RWPE1 (cell line): ENCODE data around the gene TMEM132C.

Source experiments
- CTCF ChIA-PET: fragments of 350-600 bp; sonication (Branson Sonifier 250); formaldehyde crosslinking; extraction: SDS; loops from one replicate; lab custom pipeline; 2021; lab: Yijun Ruan, JAX
- POLR2A ChIA-PET: fragments of 400-600 bp; formaldehyde crosslinking; extraction: SDS; loops from one replicate; lab custom pipeline; 2020; ENCODE audit warnings: antibody characterized with exemption; ENCODE audit not compliant: low non-redundant PET; lab: Yijun Ruan, JAX
- DNase-seq: peaks from one replicate; pipeline ENCODE4 v3.0.0; 2012; ENCODE audit warnings: low spot score
- H3K27ac ChIP-seq: fragments of 450-650 bp; 2 replicates; pipeline ENCODE4 v1.5.1; 2017
- TF ChIP-seq, protein P1 (sequence below): fragments of 450-650 bp; conservative IDR thresholded peaks from 2 replicates; pipeline ENCODE4 v1.5.1; 2017; ENCODE audit warnings: low read depth, mild to moderate bottlenecking

The TMEM132C gene

DNA sequence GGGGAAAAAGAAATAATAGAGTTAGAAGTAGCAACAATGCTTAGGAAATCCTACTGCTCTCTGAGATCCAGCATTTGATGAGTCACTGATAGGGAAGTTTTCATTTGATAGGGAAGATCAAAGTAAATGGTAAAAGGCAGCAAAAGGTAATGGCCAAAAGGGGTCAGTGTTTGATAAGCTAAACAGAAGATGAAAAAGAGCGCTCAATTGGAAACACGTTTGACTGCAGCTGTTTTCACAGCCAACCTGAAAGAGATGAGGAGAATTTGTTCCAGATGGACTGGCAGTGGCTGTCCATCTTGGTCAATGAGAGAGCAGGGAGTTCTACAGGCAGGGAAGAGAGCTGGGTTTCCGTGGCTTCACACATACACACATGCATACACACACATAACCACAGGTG, 264.2 kb downstream of the TMEM132C start:
- TF ChIP-seq, protein P1, sequence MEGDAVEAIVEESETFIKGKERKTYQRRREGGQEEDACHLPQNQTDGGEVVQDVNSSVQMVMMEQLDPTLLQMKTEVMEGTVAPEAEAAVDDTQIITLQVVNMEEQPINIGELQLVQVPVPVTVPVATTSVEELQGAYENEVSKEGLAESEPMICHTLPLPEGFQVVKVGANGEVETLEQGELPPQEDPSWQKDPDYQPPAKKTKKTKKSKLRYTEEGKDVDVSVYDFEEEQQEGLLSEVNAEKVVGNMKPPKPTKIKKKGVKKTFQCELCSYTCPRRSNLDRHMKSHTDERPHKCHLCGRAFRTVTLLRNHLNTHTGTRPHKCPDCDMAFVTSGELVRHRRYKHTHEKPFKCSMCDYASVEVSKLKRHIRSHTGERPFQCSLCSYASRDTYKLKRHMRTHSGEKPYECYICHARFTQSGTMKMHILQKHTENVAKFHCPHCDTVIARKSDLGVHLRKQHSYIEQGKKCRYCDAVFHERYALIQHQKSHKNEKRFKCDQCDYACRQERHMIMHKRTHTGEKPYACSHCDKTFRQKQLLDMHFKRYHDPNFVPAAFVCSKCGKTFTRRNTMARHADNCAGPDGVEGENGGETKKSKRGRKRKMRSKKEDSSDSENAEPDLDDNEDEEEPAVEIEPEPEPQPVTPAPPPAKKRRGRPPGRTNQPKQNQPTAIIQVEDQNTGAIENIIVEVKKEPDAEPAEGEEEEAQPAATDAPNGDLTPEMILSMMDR = no peak
- POLR2A ChIA-PET = no interaction called here
- DNase-seq = no peak
- H3K27ac ChIP-seq = no peak overlapping the region
- CTCF ChIA-PET = interaction anchor here (0.6 kb wide), 1 partner anchor 852 kb away, joined by 3 read pairs; no protein-coding TSS in a partner anchor

DNA sequence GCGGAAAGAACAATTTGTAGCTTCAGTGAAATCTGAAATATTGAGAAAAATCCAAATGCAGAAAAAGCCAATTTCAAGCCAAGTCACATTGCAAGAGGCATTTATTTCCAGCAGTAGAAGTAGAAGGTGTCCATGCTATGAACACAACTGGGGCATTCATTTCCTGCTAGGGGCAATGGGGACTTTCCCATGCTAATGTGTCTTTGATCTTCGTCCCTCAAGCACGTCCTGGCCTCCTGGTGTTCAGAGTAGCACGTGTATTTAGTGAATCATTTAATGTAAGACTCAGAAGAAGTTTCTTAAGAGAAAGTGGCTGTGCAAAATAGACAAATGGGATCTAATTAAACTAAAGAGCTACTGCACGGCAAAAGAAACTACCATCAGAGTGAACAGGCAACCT, 267.9 kb downstream of the TMEM132C start:
- POLR2A ChIA-PET = no interaction called here
- no peak for DNase-seq
- TF ChIP-seq, protein P1 = no peak
- H3K27ac ChIP-seq = no peak overlapping the region
- CTCF ChIA-PET = no interaction called here

DNA sequence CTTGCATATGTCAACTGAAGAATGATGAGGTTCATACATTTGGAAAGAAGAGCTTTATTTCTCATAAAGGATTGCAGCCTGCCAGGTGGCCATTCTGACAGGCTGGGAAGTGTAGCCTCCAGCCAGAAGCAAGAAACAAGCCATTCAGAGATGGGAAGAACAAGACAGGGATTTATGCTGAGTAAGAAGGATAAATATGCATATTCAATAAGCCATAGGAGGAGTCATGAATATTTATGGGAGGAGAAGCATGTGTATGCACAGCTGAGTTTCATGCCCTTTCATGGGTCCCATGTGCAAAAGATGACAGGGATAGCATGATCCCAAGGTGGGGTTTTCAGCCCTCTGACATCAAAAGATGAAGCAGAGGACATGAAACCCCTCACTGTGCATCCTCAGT, 269.8 kb downstream of the TMEM132C start:
- TF ChIP-seq, protein P1 = no peak
- DNase-seq = no peak
- H3K27ac ChIP-seq = no peak overlapping the region
- POLR2A ChIA-PET = no interaction called here
- CTCF ChIA-PET = no interaction called here

GRCh38 chr12:128537668-128538067, 270.7 kb downstream of the TMEM132C start:
- no peak overlapping the region for H3K27ac ChIP-seq
- POLR2A ChIA-PET = no interaction called here
- DNase-seq = no peak
- CTCF ChIA-PET = no interaction called here
- TF ChIP-seq, protein P1 = no peak

GRCh38 chr12:128542844-128543243, 275.9 kb downstream of the TMEM132C start:
- H3K27ac ChIP-seq = no peak overlapping the region
- ChIA-PET CTCF (no interaction called here), POLR2A (no interaction called here)
- TF ChIP-seq, protein P1 = no peak
- DNase-seq = no peak

DNA sequence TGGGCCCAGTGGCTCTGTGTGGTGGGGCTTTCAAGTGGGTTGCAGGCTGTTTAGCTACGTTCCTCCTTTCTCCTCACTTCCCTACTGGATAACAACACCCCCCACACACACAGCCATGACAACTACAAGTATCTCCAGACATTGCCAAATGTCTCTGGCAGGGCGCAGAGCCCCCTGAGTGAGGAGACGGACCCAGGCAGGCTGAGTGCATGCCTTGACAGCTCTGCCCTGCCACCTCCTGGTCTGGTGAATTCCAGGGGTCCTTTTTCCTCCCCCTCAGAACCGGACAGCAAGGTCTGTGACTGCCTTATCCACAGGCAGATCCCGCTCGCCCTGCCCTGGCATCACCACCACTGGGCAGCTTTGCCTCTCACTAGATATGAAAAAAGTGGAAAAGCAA, 276.5 kb downstream of the TMEM132C start:
- no peak overlapping the region for H3K27ac ChIP-seq
- no peak for DNase-seq
- TF ChIP-seq, protein P1 = no peak
- ChIA-PET CTCF (no interaction called here), POLR2A (no interaction called here)

DNA sequence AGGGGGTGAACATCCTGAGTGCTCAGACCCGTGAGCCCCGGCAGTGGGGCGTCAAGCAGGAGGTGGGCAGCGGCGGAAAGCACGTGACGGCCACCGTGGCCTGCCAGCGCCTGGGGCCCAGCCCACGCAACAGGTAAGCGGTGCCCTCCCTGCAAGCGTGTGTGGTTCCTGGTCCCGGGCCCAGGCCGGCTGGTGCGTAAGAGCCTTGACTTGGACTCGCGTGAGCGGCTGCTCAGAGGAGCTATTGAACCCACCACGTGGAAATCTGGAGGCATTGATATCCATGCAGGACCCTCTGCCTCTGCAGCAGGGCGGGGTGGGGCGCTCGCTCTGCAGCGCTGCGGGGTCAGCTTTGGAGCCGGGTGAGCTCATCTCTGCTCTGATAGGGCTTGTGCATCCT, 277.0 kb downstream of the TMEM132C start:
- H3K27ac ChIP-seq = no peak overlapping the region
- CTCF ChIA-PET = no interaction called here
- TF ChIP-seq, protein P1 = no peak
- DNase-seq = no peak
- POLR2A ChIA-PET = no interaction called here
